GM20000 (cell line): ENCODE data around the gene PIK3IP1.
"Not testable (repeated sequence)": the region's sequence is repeated elsewhere in the genome, so short reads cannot be mapped to it uniquely, and the experiment has no call there.

Experiments
- DNase-seq: peaks from one replicate; pipeline ENCODE4 v3.0.0; 2012; ENCODE audit warnings: low spot score
- CTCF ChIP-seq: IDR thresholded peaks from 2 replicates; pipeline ENCODE4 v1.5.1; 2012; ENCODE audit warnings: mild to moderate bottlenecking, control low read depth; ENCODE audit errors: extremely low read depth, missing control alignments

PIK3IP1 gene

GRCh38 chr22:31238057-31238456 lies 54.2 kb downstream of the PIK3IP1 start:
- DNase-seq: peak; percentile 43
- no peak for TF ChIP-seq CTCF

- not testable (repeated sequence) for DNase-seq
Measured at GRCh38 chr22:31236044-31236443, 56.2 kb downstream of the PIK3IP1 start.

GRCh38 chr22:31235081-31235480 lies 57.2 kb downstream of the PIK3IP1 start:
- no peak for DNase-seq
- TF ChIP-seq CTCF: no peak

- DNase-seq: no peak
- no peak for TF ChIP-seq CTCF
Measured at GRCh38 chr22:31233001-31233400, 59.3 kb downstream of the PIK3IP1 start.
